ENCODE data around the gene PRR16.
A peak's percentile ranks its signal among the peaks of the same experiment; 100 is the strongest.
"Not testable (repeated sequence)": the region's sequence is repeated elsewhere in the genome, so short reads cannot be mapped to it uniquely, and the experiment has no call there.

The PRR16 gene

GRCh38 chr5:120458508-120458847 lies 5.6 kb upstream of the PRR16 start:
- not testable (repeated sequence) for H3K27ac ChIP-seq
- peak overlapping the region in 2 of 7 experiments; percentile 1 to 9 for H3K4me3 ChIP-seq

GRCh38 chr5:120461251-120461650 lies 2.8 kb upstream of the PRR16 start:
- Histone ChIP-seq H3K4me3 (no peak overlapping the region), H3K27ac (no peak overlapping the region)

- no peak overlapping the region for H3K4me3 ChIP-seq
- no peak overlapping the region for H3K27ac ChIP-seq
These were observed 957 bp upstream of the PRR16 start for GRCh38 chr5:120463006-120463680.

GRCh38 chr5:120464627-120465435 lies 731 bp downstream of the PRR16 start:
- Histone ChIP-seq H3K4me3 (peak overlapping the region; percentile 26 to 51 (median 43)), H3K27ac (peak overlapping the region in 16 of 21 experiments; percentile 7 to 73 (median 49))

GRCh38 chr5:120465436-120465961 lies 1.4 kb downstream of the PRR16 start:
- Histone ChIP-seq H3K27ac (peak overlapping the region in 15 of 21 experiments; percentile 1 to 72 (median 41)), H3K4me3 (peak overlapping the region; percentile 26 to 51 (median 43))

GRCh38 chr5:120466341-120467006 lies 2.4 kb downstream of the PRR16 start:
- Histone ChIP-seq H3K27ac (peak overlapping the region in 7 of 21 experiments; percentile 4 to 62 (median 46)), H3K4me3 (peak overlapping the region in 4 of 7 experiments; percentile 30 to 51 (median 45))

GRCh38 chr5:120471971-120472370 lies 7.9 kb downstream of the PRR16 start:
- no peak overlapping the region for H3K4me3 ChIP-seq

GRCh38 chr5:120472911-120473310 lies 8.8 kb downstream of the PRR16 start:
- Histone ChIP-seq H3K27ac (no peak overlapping the region), H3K4me3 (no peak overlapping the region)

More at GRCh38 chr5:120471971-120472370, 7.9 kb downstream of the PRR16 start:
- no peak overlapping the region for H3K27ac ChIP-seq

- H3K27ac ChIP-seq = no peak overlapping the region
- H3K4me3 ChIP-seq = no peak overlapping the region
These were observed 9.2 kb downstream of the PRR16 start for GRCh38 chr5:120473332-120473731.

GRCh38 chr5:120476063-120476462 lies 12.0 kb downstream of the PRR16 start:
- no peak overlapping the region for H3K4me3 ChIP-seq
- no peak overlapping the region for H3K27ac ChIP-seq

- no peak overlapping the region for H3K4me3 ChIP-seq
- no peak overlapping the region for H3K27ac ChIP-seq
These were observed 15.0 kb downstream of the PRR16 start for GRCh38 chr5:120479066-120479465.

GRCh38 chr5:120499876-120500563 lies 35.9 kb downstream of the PRR16 start:
- Histone ChIP-seq H3K27ac (no peak overlapping the region), H3K4me3 (no peak overlapping the region)

- Histone ChIP-seq H3K27ac (no peak overlapping the region), H3K4me3 (no peak overlapping the region)
These were observed 38.4 kb downstream of the PRR16 start for GRCh38 chr5:120502531-120502930.

- no peak overlapping the region for H3K27ac ChIP-seq
- no peak overlapping the region for H3K4me3 ChIP-seq
These were observed 39.2 kb downstream of the PRR16 start for GRCh38 chr5:120503341-120503740.

GRCh38 chr5:120504057-120504456 lies 40.0 kb downstream of the PRR16 start:
- no peak overlapping the region for H3K4me3 ChIP-seq
- H3K27ac ChIP-seq = no peak overlapping the region

- Histone ChIP-seq H3K4me3 (no peak overlapping the region), H3K27ac (peak overlapping the region in 1 of 21 experiments; percentile 7)
These were observed 43.1 kb downstream of the PRR16 start for GRCh38 chr5:120507197-120507596.

- H3K27ac ChIP-seq = peak overlapping the region in 1 of 21 experiments; percentile 7
- H3K4me3 ChIP-seq = no peak overlapping the region
These were observed 43.8 kb downstream of the PRR16 start for GRCh38 chr5:120507800-120508463.

- Histone ChIP-seq H3K4me3 (no peak overlapping the region), H3K27ac (no peak overlapping the region)
These were observed 45.0 kb downstream of the PRR16 start for GRCh38 chr5:120509053-120509452.

GRCh38 chr5:120510098-120510637 lies 46.1 kb downstream of the PRR16 start:
- Histone ChIP-seq H3K4me3 (no peak overlapping the region), H3K27ac (no peak overlapping the region)
